HG02884 (cell line): ENCODE results near the gene ADGRD1.
"Not testable (repeated sequence)": the region's sequence is repeated elsewhere in the genome, so short reads cannot be mapped to it uniquely, and the experiment has no call there.

Source experiments
- ATAC-seq: cut with Tn5 transposase; IDR thresholded peaks from one replicate; pipeline ENCODE4 v1.9.1; 2021; ENCODE audit warnings: mild to moderate bottlenecking, moderate library complexity; ENCODE audit not compliant: unreplicated experiment

ADGRD1 gene

DNA sequence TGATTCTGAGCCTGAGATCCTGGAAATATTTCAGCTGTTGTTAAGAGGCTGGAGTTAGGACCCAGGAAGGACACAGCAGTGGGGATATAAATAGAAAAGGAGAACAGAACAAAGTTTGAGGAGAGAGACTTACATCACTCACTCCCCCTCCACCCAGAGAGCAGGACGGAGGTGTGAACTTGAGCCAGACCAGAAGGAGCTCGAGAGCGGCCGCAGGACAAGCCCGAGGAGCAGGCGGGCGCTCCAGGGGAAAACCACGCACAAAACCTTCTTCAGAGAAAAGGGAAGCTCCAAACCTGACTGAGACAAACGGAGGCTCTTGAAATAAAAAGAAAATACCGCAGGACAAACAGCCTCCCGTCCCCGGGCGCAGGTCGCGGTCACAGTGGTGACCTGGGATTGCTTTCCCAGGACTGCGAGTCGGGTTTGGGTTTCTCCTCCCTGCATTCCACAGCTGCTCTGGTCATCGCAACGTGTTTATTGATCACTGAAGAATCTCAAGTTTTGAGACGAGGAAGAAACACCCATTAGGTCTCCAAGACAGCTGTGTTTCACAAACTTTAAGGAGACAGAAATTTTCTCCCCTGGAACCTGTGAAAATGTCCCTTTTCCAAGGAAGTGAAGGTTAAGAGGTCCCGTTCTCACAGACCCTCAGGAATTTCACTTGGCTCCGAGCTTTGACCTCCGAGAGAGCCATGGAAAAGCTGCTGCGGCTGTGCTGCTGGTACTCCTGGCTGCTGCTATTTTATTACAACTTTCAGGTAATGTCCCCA is at the start of gene ADGRD1:
Gene ADGRD1, plus strand, starts transcription at position 137 of the 773 bp plus-strand sequence. Its CDS starts 559 bp downstream, at position 696.
- no peak for ATAC-seq

DNA sequence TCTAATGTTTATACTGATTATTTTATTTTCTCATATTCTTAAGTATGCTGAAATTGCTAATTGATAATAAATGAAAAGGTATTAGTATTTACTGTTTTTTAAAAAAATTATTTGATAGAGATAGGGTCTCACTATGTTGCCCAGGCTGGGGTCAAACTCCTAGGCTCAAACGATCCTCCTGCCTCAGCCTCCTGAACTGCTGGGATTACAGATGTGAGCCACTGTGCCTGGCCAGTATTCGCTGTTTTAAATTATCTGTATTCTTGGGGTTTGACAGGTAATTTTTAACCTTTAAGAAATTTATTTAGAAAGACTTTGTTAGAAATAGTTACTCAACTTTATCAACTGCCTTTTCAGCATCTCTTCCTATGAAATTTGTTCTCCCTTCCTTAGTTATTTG is 49.6 kb upstream of the ADGRD1 start:
- ATAC-seq, result no peak

DNA sequence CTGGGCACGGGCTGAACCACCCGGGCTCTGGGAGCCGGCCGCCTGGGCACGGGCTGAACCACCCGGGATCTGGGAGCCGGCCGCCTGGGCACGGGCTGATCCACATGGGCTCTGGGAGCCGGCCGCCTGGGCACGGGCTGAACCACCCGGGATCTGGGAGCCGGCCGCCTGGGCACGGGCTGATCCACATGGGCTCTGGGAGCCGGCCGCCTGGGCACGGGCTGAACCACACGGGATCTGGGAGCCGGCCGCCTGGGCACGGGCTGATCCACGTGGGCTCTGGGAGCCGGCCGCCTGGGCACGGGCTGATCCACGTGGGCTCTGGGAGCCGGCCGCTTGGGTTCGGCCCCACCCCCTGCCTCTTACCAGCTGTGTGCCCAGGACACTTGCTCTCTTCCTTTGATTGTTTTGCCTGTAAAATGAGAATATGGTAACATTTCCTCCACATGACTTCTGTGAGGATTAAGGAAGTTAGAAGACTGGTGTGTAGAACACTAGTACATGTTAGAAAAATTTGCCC is 48.7 kb upstream of the ADGRD1 start:
- not testable (repeated sequence) for ATAC-seq

DNA sequence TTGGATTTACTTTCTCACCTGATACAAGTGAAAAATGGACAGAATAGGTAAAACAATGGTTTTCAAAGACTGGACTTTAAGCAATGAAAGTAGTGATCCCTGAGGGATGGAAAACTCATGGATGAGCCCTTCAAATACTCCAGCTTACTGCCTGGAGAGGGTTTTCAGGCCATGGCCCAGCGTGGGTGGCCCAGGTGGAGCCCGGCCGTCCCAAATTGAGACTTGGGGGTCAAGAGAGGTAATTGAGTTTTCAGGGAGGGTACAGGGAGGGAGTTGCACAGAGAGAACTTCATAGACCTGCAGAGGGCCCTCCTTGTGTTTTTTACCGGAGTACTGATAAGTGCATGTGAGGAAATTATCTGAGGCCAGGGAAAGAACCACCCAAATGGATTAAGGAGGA is 44.6 kb upstream of the ADGRD1 start:
- ATAC-seq, result no peak

DNA sequence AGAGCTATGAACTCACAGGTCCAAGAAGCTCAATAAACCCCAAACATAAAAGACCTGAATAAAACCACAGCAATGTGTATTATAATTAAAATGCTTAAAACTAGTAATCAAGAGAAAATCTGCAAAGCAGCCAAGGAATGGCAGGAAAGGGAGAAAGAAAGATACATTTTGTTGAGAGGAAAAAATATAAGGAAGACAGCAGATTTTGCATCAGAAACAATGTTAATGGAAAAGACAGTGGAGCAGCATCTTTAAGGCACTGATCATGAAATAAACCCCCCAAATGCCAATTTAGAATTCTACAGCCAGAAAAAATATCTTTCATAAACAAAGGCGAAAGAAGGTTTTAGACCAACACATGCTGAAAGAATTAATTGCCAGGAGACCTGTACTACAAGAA is 42.5 kb upstream of the ADGRD1 start:
- ATAC-seq, result no peak

DNA sequence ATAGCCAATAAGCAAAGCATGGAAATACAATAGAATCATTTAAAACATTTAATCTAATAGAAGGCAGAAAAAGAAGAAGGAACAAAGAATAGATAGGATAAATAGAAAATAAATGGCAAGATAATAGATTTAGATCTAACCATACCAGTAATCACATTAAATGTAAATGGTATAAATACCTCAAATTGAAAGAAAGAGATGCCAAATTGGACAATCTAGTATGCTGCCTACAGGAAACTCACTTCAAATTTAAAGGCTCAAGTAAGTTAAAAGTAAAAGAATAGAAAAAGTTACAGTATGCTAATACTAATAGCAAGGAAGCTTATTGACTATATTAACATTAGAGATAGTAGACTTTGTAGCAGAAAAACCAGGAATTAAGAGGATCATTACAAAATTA is 41.8 kb upstream of the ADGRD1 start:
- no peak for ATAC-seq

DNA sequence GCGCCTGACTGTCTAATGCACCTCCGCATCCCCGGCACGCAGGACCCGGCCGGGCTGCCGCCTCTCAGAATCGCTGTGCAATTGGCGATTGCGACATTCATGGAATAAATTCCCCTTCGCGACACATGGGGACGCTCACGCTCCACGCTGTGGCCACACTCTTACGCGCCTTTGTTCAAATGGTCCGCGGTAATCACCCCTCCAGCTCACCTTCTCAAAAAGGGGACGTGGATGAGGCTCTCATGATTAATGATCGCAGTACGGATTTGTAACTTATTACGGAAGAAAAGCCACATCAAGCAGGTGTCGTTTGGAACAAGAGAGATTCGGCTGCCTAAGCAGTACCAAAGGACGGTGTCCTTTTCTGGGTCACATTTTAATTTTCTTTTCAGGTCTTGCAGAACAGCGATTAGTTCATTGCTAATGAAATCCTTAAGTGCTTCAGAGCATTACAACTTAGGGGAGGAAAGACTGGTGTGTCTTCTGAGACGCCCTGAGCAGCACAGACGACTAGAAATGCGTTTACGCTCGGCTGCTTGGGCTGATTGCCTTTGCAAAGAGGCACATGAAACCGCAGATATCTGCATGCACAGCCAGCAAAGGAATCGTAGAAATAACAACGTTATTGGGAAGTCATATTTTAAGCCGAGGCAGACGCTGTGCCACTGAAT is 37.3 kb upstream of the ADGRD1 start:
- no peak for ATAC-seq

DNA sequence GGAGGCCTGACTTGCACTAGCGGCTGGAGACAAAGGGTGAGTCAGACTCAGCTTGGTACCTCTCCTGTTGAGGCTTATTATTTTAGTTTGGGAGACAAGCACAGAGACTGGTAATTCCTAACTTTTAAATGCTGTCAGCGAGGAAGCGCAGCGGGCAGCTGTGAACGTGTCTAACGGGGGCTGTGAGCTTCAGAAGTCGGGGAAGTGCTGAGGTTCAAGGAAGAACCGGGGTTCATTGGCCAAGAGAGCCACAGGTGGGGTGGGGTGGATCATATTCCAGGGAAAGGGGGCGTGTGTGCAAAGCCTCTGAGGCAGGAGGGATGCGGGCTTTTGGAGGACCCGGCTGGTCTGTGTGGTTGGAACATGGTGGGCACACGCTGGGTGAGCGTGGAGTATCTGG is 36.1 kb upstream of the ADGRD1 start:
- no peak for ATAC-seq

DNA sequence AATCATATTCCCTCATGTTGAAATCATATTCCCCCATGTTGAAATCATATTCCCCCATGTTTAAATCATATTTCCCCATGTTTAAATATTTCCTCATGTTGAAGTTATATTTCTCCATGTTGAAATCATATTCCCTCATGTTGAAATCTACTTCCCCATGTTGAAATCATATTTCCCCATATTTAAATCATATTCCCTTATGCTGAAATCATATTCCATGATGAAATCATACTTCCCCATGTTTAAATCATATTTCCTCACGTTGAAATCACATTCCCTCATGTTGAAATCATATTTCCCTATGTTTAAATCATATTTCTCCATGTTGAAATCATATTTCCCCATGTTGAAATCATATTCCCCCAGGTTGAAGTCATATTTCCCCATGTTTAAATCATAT is 34.6 kb upstream of the ADGRD1 start:
- no peak for ATAC-seq

DNA sequence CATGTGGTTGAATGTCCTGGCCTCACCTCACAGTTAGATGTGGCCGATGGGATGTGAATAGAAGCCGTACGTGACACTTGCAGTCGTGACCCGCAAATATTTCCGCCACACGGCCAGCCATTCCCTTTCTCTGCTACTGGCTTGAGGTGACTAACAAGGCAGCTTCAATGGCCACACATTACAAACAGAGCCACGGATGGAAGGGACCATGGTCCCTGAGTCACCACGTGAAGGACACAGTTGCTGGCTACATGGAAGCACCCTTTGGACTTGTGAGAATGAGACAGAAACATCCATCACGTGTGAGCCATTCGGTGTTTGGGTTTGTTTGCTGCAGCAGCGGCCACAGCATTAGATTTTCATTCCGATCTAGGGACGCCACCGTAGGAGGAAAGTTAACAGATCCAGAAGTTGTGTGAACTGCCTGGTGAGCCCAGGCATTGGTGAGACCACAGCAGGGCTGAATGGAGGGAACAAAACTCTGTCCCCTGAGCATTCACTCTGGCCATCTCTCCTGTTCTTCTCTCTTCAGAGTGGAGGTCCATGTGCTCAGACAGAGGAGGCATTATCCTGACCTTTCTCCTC is 33.5 kb upstream of the ADGRD1 start:
- ATAC-seq, result no peak

DNA sequence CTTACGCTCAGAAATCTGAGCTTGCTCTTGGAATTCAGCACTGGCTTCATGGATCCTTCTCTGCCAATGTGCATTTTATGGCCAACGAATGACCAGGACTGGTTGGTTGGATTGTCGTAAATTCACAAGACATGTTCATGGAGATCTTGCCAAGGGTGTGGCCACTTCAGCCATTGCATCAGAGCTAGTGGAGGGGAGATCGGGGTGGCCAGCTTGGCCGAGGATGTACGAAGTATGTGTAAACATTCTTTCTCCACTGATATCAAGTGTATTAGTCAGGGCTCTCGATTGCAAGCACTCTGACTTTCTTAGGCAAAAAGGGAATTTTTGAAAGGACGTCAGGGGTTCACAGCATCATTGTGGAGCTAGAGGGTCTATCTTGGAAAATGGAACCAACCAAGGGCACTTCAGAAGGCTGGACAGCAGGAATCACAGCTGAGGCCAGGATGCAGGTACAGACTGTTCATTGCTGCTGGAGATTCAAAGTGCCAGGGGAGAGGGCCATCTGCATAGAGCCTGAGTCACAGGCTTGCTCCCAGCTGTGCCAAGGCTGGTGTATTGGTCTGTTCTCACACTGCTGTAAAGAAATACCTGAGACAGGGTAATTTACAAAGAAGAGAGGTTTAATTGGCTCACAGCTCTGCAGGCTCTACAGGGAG is 32.9 kb upstream of the ADGRD1 start:
- ATAC-seq, result no peak

DNA sequence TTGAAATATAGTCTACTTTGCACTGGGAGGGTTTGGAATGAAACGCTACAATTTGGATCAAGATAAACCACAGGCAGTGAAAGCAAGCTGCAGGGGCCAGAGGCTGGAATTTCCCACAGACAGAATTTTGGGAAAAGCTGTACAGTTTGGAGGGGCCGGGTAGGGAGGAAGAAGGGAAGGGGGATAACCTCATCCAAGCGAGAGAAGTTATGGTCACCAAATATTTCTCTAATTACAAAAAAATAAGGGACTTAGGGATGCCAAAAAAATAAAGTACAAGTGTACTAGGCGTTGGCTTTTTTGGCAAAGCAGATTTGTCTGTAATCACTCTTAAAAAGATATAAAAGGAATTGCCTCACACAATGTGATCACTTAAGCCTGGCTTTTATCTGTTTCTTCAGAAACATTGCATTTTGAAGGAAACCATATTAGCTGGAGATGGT is 31.2 kb upstream of the ADGRD1 start:
- no peak for ATAC-seq

DNA sequence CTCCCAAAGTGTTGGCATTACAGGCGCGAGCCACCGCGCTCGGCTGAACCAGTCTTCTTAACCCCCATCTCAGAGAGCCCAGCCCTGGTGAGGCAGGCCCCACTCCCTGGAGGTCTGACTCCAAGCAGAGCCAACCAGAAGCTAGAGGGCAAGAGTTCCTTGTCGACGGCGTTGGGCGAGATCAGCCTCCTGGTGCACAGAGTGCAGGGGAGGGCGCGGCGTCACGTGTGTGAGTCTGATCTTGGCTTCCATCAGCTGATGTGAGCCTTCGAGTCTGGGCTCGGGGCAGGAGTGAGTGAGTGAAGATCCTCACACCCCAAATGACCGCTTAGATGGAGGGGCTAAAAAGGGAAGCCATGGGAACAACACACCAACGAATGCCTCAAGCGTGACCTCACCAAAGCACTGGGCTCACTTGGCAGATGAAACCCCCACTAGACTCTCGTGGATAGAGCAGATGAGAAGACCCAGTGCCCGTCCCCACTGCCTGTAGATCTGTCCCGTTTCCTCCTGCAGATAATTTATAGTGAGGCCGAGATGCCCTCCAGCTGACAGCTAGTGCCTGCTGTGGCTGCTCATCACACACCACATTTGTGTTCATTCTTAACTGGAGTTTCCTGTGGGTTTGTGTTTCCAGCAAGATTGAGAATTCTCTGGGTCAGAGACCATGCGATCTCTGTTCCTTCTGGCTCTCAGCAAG is 28.6 kb upstream of the ADGRD1 start:
- no peak for ATAC-seq

DNA sequence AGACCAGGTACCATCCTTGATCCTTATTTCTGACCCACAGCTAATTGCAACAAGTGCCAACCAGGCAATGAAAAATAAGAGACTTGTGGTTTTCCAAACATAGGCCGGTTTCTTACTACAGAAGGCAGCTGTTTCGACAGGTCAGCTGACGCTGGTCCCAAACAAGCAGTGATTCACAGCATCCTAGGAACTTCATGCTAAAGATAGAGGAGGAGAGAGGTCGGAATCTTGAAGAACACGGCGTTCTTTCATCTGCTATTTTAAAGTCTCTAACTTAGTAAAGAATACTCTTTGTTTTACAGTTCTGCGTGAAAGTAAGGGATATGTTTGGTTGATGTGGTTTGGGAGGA is 28.1 kb upstream of the ADGRD1 start:
- no peak for ATAC-seq

DNA sequence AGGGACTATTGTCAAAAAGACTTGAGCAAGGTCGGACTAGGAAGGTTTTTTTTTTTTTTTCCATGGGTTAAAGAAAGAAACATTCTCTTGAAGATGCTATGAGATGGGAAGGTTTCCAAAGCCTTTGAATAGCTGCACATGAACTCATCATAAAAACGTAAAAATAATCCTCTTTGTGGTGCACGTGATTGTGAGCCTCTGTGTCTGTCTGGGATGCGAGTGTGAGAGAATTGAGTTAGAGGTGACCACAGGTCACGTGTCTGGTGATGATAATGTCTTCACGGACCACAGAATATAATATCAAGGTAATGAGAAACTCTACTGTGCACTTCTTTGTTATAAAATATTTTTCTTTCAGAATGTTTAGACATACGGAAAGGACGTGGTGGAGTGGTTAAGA is 24.3 kb upstream of the ADGRD1 start:
- ATAC-seq, result no peak

DNA sequence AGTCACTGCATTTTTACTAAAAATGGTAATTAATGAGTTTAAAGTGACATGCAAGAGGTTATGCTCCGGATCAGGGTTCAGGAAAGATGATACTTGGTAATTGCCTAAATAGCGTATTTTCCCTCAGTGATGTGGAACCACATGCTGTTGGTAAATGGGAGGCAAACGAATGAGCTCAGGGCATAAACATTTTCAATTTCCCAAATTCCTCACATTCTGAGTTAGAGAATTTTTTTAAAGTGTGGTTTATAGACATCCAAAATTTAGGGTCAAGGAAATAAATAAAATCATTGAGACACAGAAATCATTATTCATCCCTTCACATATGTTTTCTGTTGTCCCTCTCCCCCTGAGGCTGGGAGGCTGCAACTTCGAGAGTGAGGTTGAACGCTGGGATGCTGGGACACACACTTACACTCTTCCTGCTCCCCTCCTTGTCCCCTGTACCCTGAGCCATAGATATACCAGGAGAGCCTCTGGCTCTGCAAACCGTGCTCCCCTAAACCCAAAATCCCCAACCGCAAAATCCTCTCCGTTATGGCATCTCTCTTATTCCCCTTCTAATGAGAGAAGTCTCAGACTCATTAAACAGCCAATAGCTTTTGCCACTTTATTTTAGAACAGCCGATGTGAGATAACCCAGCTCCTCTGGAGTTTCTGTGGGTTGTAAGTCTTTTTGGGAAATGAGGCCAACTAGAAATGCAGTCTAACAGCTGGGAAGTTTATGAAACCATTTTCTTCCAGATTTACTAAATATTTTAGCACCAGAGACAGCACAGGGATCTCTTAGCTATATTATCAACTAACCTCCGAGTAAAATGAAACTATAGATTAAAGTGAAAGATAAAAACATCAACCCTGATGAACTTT is 21.4 kb upstream of the ADGRD1 start:
- ATAC-seq, result no peak

DNA sequence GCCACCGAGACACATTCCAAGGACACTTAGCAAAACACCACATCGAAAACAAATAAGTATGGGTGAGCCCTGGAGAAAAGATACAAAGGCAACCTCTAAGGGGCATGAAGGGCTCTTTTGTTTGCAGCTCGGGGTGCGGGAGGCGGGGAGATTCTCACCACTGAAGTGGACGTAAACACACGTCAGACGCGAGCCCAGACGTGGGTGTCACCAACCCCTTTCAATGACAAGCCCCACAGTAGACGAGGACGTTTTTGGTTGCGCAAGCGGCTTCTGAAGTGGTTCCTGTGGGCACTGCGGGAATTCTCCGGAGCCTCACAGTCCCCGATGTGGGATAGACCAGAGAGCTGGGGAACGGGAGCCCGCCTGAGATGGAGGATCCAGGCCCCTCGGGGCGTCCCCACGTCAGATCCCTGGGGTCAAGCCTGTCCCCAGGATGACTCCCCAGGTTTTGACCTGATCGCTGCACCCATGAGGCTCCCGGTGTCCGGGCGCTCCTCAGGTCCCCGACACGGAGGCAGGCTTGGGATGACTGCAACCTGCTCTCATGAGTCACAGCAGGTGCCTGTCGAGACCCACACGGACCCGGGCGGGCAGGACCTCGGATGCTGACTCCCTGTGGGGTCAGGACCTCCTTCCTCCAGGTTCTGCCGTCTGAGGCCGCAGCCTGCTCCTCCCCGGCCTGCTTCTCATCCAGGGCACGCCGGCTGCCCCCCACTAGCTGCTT is 20.3 kb upstream of the ADGRD1 start:
- no peak for ATAC-seq

DNA sequence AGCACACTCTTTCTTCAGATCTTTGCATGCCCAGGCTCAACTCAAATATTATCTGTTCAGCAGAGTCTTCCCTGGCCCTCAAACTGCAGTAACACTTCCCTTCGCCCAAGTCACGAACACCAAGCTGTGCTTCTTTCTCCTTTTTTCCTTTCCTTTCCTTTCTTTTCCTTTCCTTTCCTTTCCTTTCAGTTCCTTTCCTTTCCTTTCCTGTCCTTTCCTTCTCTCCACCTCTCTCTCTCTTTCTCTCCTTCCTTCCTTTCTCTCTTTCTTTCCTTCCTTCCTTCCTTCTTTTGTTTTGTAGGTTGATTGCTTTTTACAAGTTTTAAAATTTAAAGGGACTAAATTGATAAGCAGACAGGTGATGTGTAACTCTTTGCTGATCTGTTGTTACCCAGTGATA is 19.0 kb upstream of the ADGRD1 start:
- ATAC-seq, result no peak

DNA sequence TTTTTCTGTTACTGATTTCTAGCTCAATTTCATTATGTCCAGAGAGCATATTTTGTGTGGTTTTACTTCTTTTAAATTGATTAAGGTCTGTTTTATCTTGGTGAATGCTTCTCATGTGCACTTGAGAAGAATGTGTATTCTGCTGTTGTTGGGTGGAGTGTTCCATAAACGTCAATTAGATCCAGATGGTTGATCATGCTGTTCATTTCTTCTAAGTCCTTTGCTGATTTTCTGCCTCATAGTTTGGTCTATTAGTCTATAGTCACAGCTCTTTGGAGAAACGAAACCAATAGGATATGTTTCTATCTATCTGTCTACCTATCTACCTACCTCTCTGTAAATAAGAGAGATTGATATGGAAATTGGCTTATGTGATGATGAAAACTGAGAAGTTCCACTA is 17.1 kb upstream of the ADGRD1 start:
- no peak for ATAC-seq
